ENCODE measurements around the gene AREL1.
A peak's percentile ranks its signal among the peaks of the same experiment; 100 is the strongest.
"Not testable (repeated sequence)": the region's sequence is repeated elsewhere in the genome, so short reads cannot be mapped to it uniquely, and the experiment has no call there.

AREL1 gene, protein sequence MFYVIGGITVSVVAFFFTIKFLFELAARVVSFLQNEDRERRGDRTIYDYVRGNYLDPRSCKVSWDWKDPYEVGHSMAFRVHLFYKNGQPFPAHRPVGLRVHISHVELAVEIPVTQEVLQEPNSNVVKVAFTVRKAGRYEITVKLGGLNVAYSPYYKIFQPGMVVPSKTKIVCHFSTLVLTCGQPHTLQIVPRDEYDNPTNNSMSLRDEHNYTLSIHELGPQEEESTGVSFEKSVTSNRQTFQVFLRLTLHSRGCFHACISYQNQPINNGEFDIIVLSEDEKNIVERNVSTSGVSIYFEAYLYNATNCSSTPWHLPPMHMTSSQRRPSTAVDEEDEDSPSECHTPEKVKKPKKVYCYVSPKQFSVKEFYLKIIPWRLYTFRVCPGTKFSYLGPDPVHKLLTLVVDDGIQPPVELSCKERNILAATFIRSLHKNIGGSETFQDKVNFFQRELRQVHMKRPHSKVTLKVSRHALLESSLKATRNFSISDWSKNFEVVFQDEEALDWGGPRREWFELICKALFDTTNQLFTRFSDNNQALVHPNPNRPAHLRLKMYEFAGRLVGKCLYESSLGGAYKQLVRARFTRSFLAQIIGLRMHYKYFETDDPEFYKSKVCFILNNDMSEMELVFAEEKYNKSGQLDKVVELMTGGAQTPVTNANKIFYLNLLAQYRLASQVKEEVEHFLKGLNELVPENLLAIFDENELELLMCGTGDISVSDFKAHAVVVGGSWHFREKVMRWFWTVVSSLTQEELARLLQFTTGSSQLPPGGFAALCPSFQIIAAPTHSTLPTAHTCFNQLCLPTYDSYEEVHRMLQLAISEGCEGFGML

DNA sequence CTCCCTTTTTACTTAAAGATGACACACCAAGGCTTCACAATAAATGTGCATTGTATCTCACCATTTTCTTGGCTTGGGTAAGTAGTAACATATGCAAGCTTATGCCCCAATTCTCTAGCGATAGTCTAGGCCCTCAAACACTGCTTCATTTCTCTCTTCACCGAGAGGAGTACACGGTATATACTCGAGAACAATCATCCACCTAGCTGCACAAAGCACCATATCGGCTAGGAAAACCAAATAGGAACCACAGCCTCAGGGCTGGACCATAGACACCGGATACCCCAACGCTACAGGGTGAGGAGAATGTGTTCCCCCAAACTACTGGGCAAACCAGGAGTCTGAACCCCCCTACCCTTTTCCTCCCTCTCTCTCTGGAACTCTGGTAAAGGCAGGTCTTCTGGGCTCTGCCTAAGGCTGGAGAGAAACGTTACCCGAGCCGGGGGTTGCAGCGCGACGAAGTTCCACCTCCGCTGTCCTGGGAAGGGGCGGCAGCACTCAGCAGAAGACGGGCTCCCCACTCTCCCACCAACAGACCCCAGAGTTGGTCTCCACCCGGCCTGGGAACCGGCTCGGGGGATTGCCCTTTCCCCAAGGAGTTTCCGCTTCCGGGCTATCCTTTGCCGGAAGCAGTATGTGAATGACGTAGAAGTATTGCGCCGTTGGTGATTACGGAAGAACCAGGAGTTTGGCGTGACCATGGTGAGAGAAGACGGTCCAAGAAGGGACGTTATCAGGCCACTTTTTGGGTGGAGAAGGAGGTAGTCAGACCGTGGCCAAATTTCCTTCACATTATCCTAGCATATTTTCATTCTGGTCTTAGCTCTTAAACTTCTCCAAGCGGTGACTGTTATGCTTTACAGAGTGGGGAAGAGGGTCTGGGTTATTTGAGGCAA lies at the start of gene AREL1, which contains the start of gene FCF1:
Gene AREL1 (minus strand): TSS at position 582 of the 896 bp plus-strand sequence. CDS start 27,465 bp downstream, outside the sequence.
Gene FCF1 (plus strand): TSS at position 646 of the 896 bp plus-strand sequence. CDS start 54 bp downstream, at position 700.
- TF ChIP-seq CTCF (IDR thresholded peaks at IDR 0.05; ENCODE audit: low read depth, low read length, missing control alignments): no peak
- DNase-seq (ENCODE audit: low read depth): peak; percentile 61
- H3K4me3 ChIP-seq (ENCODE audit: low read depth, low read length): peak within 1 kb of the TSS; percentile 91

GRCh38 chr14:74758505-74758904 lies 45.6 kb upstream of the AREL1 start:
- not testable (repeated sequence) for DNase-seq (ENCODE audit: low read depth); H3K4me3 ChIP-seq (ENCODE audit: low read depth, low read length)

DNA sequence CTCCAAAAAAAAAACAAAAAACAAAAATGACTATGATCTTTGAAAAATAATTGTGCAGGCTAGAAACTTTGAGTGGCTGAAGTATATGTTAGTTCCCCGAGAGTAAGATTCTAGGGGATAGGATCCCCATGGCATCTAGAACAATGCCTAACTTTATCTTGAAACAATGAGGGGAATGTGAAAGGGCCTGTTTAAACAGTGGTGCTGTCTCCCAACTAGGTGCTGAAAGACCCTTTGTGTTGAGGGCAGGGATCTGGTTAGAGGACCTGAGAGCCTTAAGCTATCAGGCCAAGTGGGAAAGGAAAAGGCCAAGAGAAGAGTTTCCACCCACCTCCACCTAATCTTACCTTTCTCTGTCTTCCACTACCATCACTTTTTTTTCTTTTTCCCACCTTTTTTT lies 43.4 kb upstream of the AREL1 start:
- DNase-seq (ENCODE audit: low read depth): no peak
- no peak for TF ChIP-seq CTCF (IDR thresholded peaks at IDR 0.05; ENCODE audit: low read depth, low read length, missing control alignments)
- H3K4me3 ChIP-seq (ENCODE audit: low read depth, low read length): no peak overlapping the region

DNA sequence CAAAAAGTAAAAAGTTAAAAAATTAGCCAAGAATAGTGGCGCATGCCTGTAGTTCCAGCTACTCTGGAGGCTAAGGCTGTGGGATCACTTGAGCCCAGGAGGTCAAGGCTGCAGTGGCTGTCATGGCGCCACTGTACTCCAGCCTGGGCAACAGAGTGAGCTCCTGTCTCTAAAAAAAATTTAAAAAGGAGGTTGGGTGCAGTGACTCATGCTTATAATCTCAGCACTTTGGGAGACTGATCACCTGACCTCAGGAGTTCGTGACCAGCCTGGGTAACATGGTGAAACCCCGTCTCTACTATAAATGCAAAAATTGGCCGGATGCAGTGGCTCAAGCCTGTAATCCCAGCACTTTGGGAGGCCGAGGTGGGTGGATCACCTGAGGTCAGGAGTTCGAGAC lies 42.0 kb upstream of the AREL1 start:
- no peak overlapping the region for H3K4me3 ChIP-seq (ENCODE audit: low read depth, low read length)
- DNase-seq (ENCODE audit: low read depth): no peak
- TF ChIP-seq CTCF (IDR thresholded peaks at IDR 0.05; ENCODE audit: low read depth, low read length, missing control alignments): no peak

GRCh38 chr14:74754157-74754556 lies 41.3 kb upstream of the AREL1 start:
- DNase-seq (ENCODE audit: low read depth): no peak
- no peak overlapping the region for H3K4me3 ChIP-seq (ENCODE audit: low read depth, low read length)
- TF ChIP-seq CTCF (IDR thresholded peaks at IDR 0.05; ENCODE audit: low read depth, low read length, missing control alignments): no peak

DNA sequence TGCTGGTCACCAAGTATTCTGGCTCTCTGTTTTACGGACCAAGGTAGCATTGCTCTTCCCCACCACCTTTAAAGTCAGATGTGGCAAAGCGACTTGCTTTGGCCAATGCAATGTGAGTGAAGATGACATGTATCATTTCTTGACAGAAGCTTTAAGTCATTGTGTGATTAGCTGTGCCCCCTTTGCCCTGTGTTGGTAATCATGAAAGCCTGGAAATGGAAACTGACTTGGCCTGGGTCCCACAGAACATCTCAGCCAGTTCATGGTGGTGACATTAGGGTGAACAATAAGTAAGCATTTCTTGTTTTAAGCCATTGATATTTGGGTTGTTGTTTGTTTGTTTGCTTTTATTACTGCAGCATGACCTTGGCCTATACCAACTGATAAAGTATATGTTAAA lies 34.4 kb upstream of the AREL1 start:
- no peak for DNase-seq (ENCODE audit: low read depth)
- H3K4me3 ChIP-seq (ENCODE audit: low read depth, low read length): no peak overlapping the region
- TF ChIP-seq CTCF (IDR thresholded peaks at IDR 0.05; ENCODE audit: low read depth, low read length, missing control alignments): no peak

Measured in GM12864 (cell line).